ENCODE results near the gene ARHGAP26. TPM values are rescaled to one million over a fixed set of nuclear protein-coding genes. Genes with fewer than 3 reads are reported as not detected.

Gene ARHGAP26
- total RNA-seq, 4 donors from 2014 or later: 28.2 to 52.3 (median 37.9) TPM

GRCh38 chr5:142958944-142959682 lies 188.9 kb downstream of the ARHGAP26 start:
- 86 to 100% methylated on average over 1 of the region's 1 CpG for WGBS, 2 donors
- no peaks in the 10 kb centered on the region for H3K9me3 ChIP-seq
- H3K27ac ChIP-seq: no peak overlapping the region
- H3K27me3 ChIP-seq: no peaks in the 10 kb centered on the region
- intact Hi-C loops (cut with DNase I): no loop called here
- H3K4me1 ChIP-seq: peaks cover 9 to 25% of the 10 kb centered on the region in 2 donors
- TF ChIP-seq CTCF (IDR thresholded peaks at IDR 0.05) (no peak), POLR2A (IDR thresholded peaks at IDR 0.05) (no peak)
- H3K36me3 ChIP-seq: no peaks in the 10 kb centered on the region
- no peak for DNase-seq
- H3K4me3 ChIP-seq (replicated peaks in 1 of 3): no peak overlapping the region

DNA sequence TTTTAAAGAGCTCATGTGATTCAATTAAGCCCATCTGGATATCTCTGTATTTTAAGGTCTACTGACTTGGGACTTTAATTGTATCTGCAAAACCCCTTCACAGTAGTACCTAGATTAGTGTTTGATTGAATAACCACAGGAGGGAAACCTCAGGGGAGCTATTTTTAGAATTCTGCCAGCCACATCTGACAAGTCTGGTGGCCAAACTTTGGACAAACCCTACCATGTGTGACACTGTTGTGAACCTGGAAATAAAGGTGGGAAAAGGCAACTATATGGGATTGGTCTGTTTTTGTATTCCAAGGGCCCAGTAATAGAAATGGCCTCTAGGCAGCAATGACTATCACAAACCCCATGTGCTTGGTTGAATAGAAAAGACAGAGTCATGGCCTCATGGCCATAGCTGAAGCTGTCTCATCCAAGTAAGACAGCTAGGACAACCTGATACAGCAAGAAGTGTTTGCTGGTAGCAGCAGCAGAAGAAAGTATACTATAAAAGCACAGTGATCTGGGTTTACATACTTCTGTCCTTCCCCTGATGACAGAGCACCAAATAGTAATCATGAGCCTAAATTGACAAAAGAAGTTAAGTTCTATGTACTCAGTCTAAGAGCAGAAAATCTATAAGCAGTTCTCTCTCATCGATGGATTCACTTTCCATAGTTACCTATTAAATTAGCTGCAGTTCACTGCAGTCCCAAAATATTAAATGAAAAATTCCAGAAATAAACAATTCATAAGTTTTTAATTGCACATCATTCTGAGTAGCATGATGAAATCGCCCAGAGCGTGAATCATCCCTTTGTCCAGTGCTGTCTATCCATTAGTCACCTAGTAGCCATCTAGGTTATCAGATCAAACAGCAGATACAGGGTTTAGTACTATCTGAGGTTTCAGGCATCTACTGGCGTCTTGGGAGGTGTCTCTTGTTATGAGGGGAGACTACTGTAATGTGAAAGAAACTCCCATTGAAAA lies 189.8 kb downstream of the ARHGAP26 start:
- H3K4me1 ChIP-seq: peaks cover 9 to 21% of the 10 kb centered on the region in 2 donors
- DNase-seq: no peak
- H3K9me3 ChIP-seq: no peaks in the 10 kb centered on the region
- H3K27ac ChIP-seq: no peak overlapping the region
- no peak for TF ChIP-seq CTCF (IDR thresholded peaks at IDR 0.05)
- no peak for TF ChIP-seq POLR2A (IDR thresholded peaks at IDR 0.05)
- intact Hi-C loops (cut with DNase I): no loop called here
- WGBS, 2 donors: 96 to 97% methylated on average over 4 of the region's 4 CpGs
- H3K27me3 ChIP-seq: no peaks in the 10 kb centered on the region
- no peak overlapping the region for H3K4me3 ChIP-seq (replicated peaks in 1 of 3)
- no peaks in the 10 kb centered on the region for H3K36me3 ChIP-seq

DNA sequence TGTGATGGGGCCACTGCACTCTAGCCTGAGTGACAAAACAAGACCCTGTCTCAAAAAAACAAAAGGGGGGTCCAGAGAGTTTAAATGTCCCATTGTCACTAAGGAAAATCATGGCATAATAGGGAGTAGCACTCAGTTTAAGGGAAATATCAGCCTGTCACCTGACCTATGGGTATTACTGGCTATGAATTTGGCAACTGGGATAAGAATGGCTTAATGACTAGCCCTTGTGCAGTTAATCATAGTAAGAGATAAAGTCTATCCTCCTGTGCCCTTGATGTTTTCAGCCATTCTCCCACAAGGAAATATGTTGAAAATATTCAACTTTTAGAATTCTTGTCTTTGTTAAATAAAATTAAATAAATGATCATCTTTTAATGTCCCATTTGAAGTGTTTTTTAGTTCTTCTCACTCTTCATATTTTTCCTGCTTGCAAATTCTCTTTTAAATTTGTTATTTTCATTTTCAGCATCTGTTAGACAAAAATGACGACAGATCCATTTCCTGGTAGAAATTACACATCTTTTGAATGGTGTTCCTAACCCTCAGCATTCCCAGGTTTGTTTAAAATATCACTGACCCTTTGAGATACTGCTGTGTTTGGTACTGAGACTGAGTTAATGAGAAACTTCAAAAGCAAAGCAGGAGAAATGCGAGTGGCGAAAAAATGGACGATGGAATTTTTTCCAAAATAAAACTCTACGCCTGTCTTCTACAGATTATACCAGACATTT lies 191.4 kb downstream of the ARHGAP26 start:
- no peaks in the 10 kb centered on the region for H3K27me3 ChIP-seq
- no peak for TF ChIP-seq POLR2A (IDR thresholded peaks at IDR 0.05)
- no peak for TF ChIP-seq CTCF (IDR thresholded peaks at IDR 0.05)
- H3K4me3 ChIP-seq (replicated peaks in 1 of 3): no peak overlapping the region
- 93 to 94% methylated on average over 5 of the region's 5 CpGs for WGBS, 2 donors
- H3K27ac ChIP-seq: no peak overlapping the region
- no peaks in the 10 kb centered on the region for H3K36me3 ChIP-seq
- H3K4me1 ChIP-seq: peaks cover 9 to 21% of the 10 kb centered on the region in 2 donors
- intact Hi-C loops (cut with DNase I): no loop called here
- no peak for DNase-seq
- no peaks in the 10 kb centered on the region for H3K9me3 ChIP-seq

GRCh38 chr5:142962174-142962533 lies 192.0 kb downstream of the ARHGAP26 start:
- peaks cover 7 to 18% of the 10 kb centered on the region in 2 donors for H3K4me1 ChIP-seq
- no peaks in the 10 kb centered on the region for H3K36me3 ChIP-seq
- DNase-seq: no peak
- no peaks in the 10 kb centered on the region for H3K27me3 ChIP-seq
- TF ChIP-seq CTCF (IDR thresholded peaks at IDR 0.05): no peak
- no peak for TF ChIP-seq POLR2A (IDR thresholded peaks at IDR 0.05)
- H3K9me3 ChIP-seq: no peaks in the 10 kb centered on the region
- no peak overlapping the region for H3K27ac ChIP-seq
- intact Hi-C loops (cut with DNase I): no loop called here
- no peak overlapping the region for H3K4me3 ChIP-seq (replicated peaks in 1 of 3)
- WGBS, 2 donors: 93 to 94% methylated on average over 1 of the region's 1 CpG
